NCI-H2196 treated with DMSO at 0.1 percent for 48 hours (cell line): ENCODE data around the gene CRYL1.

Source experiments
- DNase-seq: peaks from one replicate; lab custom pipeline; 2025; ENCODE audit not compliant: unreplicated experiment; lab: John Stamatoyannopoulos, UW

Gene CRYL1

DNA sequence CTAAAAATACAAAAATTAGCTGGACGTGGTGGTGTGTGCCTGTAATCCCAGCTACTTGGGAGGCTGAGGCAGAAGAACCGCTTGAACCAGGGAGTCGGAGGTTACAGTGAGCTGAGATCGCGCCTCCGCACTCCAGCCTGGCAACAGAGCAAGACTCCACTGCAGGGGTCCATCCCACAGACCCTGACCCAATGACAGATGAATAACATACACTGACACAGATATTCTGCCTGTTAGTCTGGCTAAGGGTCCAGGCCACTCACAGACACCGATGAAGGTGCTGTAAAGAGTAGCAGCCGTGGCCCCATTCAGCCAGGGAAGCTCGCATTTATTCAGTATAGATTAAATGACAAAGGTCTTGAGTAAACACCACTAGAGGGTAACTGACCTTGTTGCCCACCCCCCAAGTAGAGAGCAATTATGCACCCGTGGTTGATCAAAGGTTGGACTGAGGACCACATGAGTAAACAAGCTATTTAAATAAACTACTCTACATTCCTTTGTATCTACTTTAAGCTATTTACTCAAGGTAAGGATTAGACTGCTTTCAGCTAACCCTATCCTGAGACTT, 8.5 kb upstream of the CRYL1 start:
- DNase-seq = no peak

DNA sequence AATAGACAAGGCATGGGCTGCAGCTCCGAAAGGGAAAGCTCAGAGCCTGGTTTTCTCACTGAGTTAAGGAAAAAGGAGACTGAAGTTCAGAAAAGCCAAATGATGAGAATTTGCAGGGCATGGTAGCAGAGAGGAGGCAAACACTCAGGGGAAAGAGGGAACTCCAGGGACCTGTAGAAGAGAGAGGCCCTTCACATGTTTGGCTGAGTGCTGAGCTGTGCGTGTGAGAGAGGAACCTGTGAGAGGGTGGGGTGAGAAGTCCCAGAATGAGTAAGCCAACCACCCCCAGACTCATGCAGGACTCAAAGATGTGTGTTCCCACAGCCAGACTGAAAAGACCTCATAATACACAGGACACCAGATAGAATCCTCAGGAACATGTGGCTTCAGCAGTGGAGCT, 2.8 kb upstream of the CRYL1 start:
- DNase-seq = no peak

DNA sequence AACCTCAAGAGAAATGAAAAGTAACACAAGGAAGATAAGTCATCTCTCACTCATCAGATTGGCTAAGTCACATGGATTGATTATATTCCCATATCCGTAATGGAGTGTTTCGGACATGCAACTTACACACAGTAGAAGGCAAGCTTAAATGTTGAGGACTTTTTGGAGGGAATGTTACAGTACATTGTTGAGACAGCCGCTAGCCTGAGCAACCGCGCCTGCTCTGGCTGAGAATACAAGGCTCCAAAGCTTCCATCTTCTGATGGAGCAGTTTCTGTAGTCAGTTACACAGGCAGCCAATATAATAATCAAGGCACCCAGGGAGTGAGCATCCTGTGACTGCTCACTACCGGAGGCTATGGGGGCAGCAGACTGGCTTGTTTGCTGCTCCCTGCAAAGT, 1.0 kb upstream of the CRYL1 start:
- DNase-seq = no peak

DNA sequence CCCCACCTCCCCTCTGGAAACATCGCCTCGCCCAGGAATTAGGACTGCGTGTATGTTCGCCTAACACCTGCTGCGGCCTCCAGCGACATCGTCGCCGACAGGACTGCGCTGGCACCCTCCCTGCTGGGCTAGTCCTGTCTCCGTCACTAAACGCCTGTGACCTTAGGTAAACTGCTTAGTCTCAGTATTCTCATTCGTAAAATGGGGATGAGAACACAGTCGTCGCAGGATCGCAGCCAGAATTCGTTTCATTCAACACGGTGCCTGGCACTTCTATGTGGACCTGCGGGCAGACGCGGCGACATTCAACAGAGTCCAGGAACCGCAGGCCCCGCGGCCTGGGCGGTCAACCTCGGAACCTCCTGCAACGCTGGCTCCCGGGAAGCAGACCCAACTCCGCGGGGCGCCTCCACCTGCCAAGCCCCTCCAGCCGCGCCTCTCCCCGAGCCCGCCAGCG, 485 bp downstream of the CRYL1 start:
- DNase-seq = no peak

DNA sequence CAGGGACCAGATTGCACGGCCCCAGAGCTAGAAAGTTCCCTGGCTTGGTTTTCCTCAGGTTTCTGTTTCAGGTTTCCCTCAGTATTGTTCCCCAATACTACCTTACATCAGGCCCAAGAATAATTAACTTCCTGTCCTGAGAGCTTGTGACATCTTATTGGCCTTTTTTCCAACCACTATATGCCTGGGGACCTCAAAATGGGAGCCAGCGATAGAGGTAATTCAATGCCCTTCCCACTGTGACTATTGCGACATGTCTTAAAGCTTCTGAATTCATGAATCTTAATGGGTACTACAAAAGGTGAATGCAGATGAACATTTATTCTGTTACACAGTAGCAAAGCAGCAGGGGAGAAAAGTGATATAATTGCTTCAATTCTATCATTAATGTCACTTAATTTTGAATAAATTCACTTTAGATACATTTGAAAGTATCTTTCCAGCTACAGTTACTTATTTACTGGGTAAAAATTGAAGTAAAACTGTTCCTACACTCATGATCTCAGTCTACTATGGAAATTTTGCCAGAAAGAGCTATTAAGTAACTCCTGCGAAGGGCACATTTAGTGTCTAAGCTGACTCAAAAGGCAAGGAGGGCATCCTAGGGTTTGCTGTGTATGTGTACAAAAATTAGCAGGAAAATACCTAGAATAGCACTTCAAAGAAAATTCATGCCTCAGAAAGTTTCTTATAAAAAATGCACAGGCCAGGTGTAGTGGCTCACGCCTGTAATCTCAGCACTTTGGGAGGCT, 4.1 kb downstream of the CRYL1 start:
- DNase-seq = no peak

DNA sequence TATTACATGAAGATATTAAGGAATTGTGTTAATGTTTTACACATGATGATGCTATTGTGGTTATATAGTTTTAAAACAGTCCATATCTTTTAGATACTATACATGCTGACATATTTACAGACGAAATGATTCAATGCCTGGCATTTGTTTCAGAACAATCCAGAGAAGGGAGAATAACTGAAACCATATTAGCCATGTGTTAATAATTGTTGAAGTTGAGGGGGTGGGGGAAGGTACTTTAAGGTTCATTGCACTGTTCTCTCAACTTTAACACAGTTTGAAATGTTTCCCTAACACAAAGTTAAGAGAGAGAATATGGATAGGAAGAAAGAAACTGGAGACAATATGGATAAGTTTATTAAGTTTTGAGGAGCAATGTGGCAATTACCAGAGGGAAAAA, 5.8 kb downstream of the CRYL1 start:
- no peak for DNase-seq

DNA sequence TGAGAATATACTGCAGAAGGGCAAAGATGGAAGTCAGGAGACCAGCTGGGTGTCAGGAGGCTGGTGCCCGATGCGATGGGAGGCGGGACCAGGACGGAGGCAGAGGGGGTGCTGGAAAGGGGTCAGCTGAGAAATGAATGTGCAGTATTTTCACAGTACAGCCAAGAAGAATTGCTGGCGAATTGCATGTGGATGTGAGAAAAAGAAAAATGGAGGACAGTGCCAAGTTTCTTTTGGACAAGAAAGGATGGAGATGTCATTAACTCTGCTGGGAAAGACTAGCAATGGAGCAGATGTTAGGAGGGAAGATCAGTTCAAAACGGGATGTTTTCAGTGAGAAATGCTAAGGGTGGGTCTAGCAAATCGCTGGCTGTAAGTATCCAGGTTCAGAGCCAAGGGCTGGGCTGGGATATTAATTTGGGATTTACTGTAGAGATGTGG, 7.0 kb downstream of the CRYL1 start:
- no peak for DNase-seq

DNA sequence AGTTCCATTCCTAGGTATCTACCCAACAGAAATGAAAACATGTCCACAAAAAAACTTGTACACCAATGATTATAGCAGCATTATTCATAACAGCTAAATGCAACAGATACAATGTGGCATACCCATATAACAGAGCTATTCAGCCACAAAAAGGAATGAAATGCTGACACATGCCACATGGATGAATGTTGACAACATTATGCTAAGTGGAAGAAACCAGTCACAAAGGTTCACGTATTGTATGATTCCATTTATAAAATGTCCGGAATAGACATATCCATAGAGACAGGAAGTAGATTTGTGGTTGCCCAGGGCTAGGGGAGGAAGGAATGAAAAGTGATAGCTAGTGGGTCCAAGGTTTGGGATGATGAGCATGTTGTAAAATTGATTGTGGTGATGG, 10.8 kb downstream of the CRYL1 start:
- DNase-seq = no peak

DNA sequence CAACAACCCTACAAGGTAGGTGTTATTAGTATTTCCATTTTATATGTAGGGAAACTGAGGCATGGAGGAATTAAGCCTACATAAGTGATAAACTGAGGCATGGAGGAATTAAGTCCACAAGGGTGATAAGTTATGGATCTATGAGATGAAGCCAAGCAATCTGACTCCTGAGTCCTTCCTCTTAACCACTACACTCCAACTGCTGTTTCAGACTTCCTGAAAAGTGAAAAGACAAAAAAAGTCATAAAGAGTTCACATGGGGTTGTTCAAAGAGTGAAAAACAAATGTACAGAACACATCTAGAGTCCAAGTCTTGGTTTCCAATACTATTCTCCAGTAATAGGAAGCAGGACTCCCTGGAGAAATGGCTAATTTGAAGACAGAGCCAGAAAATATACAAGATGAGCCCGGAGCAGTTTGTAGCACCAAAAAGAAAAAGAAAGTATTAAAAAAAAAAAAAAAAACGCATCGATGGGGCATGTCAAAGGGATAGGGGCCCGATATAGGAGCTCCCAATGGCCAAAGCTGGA, 12.1 kb downstream of the CRYL1 start:
- no peak for DNase-seq

DNA sequence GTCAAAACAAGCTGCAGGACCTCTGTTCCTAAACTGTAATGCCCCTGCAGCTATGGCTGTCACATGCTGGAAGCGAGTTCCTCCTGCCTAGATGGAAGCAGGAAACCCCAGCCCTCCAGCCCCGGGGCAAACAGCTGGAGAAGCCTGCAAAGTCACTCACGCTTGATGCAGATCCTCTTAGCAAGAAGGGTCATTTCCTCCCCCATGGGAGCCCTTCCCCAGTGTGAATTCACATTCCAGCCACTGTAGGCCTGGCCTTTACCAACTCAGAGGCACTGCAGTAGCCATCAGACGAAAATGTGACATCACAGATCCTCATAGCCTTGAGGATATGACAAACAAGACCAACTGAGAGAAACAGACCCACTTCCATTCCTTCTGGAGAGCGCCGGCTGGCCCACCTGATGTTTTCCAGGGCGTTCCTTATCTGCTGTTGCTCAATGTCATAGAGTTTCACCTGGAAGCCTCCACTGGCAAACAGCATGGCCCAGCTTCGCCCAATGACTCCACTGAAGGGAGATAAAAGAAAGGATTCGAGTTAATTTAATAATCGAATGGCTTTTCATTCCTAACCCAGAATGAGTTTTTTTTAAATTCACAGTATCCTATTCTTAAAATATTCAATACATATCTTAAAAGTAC, 13.5 kb downstream of the CRYL1 start:
- no peak for DNase-seq

DNA sequence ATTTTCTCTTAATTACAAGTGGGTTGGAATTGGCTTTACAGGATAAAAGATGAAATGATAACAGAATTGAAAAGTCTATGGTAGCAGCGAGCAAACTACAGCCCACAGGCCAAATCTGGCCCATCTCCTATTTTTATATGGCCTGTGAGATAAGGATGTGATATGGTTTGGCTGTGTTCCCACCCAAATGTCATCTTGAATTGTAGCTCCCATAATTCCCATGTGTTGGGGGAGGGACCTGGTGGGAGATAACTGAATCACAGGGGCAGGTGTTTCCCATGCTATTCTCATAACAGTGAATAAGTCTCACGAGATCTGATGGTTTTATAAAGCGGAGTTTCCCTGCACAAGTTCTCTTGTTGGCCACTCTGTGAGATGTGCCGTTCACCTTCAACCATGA, 19.0 kb downstream of the CRYL1 start:
- DNase-seq = no peak

DNA sequence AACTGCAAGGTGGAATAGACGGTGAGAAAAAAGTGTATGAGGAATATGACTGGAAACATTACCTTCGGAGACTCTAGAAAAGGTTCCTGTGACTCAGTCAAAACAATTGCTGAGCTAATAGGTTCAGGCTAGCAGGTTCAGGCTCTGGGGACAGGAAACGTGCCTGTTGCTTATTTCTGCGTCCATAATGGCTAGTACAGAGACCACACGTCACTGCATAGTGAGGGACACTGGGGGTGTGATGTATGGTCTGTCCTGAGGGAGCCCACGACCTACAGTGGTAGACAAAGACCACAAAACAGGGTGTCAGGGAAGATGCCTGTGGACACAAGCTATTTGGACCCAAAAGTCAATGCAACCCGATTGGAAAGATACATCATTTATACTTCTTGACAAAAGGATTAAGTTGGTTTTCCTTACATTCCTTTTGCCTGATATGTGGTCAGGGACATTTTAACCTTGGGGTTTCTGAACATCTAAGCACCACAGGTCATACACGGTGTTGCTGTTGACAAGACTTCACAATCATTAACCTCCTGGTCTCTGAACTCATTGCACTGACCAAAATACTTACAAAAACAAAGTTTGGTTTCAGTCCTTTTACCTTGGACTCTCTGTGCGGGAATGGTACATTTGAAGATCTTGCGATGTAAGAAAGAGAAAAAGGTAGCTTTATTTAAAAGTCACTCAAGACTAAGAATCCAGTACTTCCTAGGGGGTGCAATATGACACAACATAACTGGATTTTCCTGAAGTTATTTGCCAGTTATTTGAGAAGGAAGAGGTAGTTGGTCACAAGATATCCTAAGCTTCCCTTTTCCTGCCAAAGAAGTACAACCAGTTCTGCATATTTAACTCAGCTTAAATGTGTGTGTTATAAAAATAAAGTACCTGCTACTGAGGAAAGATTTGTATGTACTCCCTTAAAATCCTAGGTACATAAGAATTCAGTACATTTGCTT, 20.0 kb downstream of the CRYL1 start:
- DNase-seq = no peak

DNA sequence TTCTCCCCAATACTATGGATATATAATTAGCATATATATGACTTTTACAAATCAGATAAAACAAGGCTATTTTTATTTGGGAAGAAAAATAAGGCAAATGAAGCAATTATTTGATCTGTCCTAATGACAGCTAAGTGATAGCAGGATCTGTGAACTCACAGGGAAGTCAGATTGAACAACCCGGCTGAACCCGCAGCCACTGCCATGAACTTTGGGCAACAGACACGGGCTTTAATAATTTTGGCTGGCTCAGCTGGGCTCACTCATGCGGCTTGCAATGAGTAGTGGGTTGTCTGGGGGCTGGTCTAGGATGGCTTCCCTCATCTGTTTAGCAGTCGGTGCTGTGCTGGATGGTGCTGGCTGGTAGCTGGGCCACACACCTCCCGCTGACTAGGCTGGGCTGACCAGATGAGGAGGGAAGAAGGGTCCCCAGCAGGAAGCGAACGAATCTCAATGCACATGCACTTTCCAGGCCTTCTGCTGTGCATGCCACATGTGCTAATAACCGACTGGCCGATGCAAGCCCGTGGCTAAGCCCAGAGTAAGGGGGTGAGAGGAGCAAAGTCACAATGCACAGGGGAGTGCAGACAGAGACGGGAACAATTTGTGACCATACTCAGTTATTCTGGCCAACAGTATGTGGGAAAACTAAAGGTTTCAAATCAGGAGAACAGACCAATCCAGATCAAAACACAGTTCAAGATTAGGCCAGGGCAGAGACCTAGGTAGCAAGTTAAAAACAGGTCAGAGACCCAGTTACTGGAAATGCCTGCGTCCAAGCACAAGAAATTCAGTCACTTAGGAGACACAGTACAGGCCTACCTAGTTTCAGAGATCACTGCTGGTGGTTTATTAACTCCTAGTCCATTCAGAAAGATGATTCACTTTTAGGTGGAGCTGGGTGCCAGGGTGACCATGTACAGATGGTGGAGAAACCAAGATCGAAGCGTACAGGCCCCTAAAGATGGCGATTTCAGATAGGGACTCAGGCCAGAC, 22.3 kb downstream of the CRYL1 start:
- no peak for DNase-seq

DNA sequence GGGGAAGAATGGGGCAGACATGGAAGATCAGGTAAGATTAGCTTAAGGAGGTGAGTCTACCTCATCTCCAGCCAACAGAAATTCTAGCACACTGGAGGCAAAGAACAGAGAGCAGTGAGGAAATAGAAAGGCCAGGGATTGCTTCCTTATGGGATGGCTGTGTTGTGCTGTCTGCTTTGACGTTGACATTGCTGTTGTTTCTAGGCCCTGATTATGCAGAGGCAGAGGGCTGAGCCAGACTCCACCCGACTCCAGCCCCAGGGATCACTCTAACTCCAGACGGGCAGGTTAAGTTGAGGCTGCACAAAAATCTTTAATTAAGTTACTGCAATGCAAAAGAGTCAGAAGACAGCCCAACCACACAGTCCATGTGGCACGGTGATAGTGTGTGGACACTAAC, 24.1 kb downstream of the CRYL1 start:
- DNase-seq = no peak

DNA sequence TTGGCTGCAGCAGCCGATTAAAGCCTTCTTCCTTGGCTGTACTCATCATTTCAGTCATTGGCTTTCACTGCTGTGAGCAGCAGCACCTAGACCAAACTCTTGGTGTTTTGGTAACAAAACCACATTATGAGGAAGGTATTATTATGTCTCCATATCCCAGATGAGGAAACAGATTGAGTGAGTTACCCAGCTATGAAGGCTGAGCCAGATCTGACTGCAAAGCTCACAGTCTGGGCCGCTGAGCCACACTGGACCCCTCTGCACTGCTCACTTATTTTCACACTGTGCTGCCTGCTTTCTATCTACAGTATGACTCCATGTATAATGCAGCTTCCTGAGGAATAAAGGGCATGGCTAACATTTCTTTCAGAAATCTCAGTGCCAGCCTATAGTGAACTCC, 24.5 kb downstream of the CRYL1 start:
- DNase-seq = no peak

DNA sequence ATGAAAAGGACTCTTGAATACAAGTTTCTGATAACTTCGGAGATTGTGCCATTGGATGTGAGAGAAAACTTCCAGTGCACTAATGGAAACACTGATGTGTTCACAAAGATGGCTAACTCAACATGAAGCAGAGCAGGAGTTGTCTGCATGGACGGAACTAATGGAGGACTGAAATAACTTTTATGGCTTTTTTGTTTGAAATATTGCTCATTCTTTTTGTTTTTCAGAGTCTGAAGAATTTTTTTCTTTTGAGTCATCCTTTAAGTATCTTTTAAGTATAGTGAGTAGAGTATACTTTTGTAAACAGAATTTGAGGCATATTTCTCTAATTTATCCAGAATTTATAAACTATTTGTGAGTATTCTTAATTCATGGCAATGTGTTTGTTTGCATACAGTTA, 25.7 kb downstream of the CRYL1 start:
- no peak for DNase-seq

DNA sequence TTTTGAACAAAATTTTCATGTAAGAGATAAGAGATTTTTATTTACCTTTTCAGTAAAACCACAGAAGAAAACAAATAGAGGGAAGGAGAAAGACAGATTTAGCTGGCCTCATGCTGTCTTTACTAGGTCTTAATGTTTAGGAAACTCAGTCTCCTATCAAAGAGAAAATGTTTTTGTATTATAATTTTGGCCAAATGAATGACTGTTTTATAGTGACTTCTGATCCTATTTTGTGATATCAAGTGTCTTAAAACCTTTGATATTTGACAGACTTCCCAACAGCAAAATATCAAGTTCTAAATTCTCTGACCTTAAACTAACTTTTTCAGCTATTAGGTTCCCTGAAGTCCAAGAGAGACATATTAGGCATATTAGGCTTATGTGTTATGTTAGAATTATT, 27.0 kb downstream of the CRYL1 start:
- no peak for DNase-seq

DNA sequence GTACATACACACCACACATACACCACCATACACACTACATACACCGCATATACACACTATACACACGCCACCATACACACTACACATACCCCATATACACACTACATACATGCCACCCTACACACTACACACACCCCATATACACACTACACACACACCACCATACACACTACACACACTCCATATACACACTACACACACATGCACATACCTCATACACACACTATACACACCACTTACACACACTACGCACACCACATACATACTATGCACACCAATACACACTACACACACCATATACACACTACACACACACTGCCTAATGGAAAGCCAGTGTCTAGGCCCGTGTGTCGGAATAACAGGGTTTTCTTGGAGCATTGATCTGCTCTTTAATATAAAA, 27.5 kb downstream of the CRYL1 start:
- no peak for DNase-seq

DNA sequence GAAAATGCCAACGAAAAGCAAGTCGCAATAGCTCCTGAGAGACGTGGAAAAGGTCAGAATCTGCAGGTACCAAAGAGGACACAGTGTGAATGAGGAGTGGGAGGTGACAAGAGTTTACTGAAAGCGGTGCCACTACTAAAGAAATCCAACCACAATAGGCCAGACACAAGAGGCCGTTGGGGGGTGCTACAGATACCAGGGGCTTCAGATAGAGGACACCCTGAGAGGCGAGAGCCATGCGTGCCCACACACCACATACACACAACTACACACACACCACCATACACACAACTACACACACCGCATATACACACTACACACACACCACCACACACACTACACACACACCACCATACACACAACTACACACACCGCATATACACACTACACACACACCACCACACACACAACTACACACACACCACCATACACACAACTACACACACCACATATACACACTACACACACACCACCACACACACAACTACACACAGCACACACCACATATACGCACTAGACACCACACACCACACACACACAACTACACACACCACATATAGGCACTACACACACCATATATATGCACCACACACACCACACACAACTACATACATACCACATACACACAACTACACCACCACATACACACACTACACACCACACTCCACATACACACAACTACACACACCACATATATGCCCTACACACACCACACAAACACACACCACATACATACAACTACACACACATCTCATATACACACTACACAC, 28.5 kb downstream of the CRYL1 start:
- DNase-seq = no peak
